Glutamatergic neuron (in vitro differentiated cells): ENCODE data around the gene HBEGF. TPM values are rescaled to one million over a fixed set of nuclear protein-coding genes. Genes with fewer than 3 reads are reported as not detected.

ENCODE experiments used
- DNase-seq: peaks from one replicate; pipeline ENCODE4 v3.0.0; 2022
- H3K27ac Mint-ChIP-seq: one replicate; pipeline ENCODE4 v1.8.0; 2020; ENCODE audit warnings: mild to moderate bottlenecking, mixed read lengths, inconsistent platforms; ENCODE audit not compliant: unreplicated experiment
- H3K27me3 Mint-ChIP-seq: one replicate; pipeline ENCODE4 v1.8.0; 2020; ENCODE audit warnings: mild to moderate bottlenecking, moderate library complexity, mixed read lengths, inconsistent platforms; ENCODE audit not compliant: unreplicated experiment
- H3K36me3 Mint-ChIP-seq: one replicate; pipeline ENCODE4 v1.8.0; 2020; ENCODE audit warnings: mild to moderate bottlenecking, mixed read lengths, inconsistent platforms; ENCODE audit not compliant: unreplicated experiment
- H3K4me1 Mint-ChIP-seq: one replicate; pipeline ENCODE4 v1.8.0; 2020; ENCODE audit warnings: mild to moderate bottlenecking, low read depth, mixed read lengths, inconsistent platforms; ENCODE audit not compliant: unreplicated experiment
- H3K4me3 Mint-ChIP-seq: one replicate; pipeline ENCODE4 v1.8.0; 2020; ENCODE audit warnings: mild to moderate bottlenecking, mixed read lengths, inconsistent platforms; ENCODE audit not compliant: unreplicated experiment
- H3K9me3 Mint-ChIP-seq: one replicate; pipeline ENCODE4 v1.8.0; 2020; ENCODE audit warnings: mild to moderate bottlenecking, moderate library complexity, mixed read lengths, inconsistent platforms; ENCODE audit not compliant: unreplicated experiment
- CTCF ChIP-seq: fragments of 200-600 bp; sonication (generic); IDR thresholded peaks from one replicate; pipeline ENCODE4 v1.5.0; 2021; ENCODE audit not compliant: partially characterized antibody, unreplicated experiment
- total RNA-seq: library from RNA; stranded (reverse); fragmentation: NEBNext Ultra II Directional; extraction: Animal tissue kit (Norgen Biotek cat#: 25700); gene quantifications from one replicate; pipeline ENCODE4 v1.2.1, GENCODE V29; 2021; ENCODE audit not compliant: unreplicated experiment

The HBEGF gene
- total RNA-seq, 1 donor from 2014 or later: 2.5 TPM

DNA sequence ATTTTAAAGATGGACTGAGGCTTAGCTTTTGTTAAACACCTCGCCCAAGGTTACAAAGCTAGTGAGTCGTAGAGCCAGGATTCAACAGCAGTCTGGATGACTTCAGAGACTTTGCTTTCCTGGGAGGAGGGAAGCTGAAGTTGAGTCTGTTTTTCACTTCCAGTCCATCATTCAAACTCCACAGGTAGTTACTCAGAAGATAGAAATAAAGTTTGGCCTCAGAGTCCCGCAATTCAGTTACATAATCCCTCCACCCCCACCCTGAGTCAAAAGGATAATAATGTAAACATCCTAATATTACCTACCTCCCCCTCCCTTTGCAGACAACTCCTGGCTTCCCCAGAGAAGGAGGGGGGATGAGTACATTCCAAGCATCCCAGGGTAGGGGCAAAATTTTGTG is 8.1 kb downstream of the HBEGF start:
- TF ChIP-seq CTCF: no peak
- H3K4me3 Mint-ChIP-seq: no peak overlapping the region
- H3K4me1 Mint-ChIP-seq: peaks cover 8% of the 10 kb centered on the region
- DNase-seq: no peak
- H3K27ac Mint-ChIP-seq: no peak overlapping the region
- H3K36me3 Mint-ChIP-seq: no peaks in the 10 kb centered on the region
- no peaks in the 10 kb centered on the region for H3K9me3 Mint-ChIP-seq
- H3K27me3 Mint-ChIP-seq: peaks cover 2% of the 10 kb centered on the region

DNA sequence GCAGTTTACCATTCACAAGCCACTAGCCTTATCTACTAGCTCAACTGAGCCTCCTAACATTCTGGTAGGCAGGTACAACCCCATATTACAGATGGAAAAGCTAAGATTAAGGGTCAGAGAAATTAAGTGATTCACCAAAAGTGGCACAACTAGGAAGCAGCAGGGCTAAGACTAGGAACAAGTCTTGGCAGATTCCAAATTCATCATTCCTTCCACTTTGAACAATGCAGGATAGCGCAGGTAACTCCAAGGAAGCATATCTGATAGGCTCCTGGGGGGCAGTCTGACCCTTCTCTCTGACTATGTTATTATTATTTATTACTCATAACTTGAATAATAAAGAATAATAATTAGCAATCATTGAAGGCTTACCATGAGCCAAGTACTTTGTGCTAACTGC is 8.5 kb downstream of the HBEGF start:
- Mint-ChIP-seq H3K36me3 (no peaks in the 10 kb centered on the region), H3K4me3 (no peak overlapping the region), H3K27me3 (peaks cover 2% of the 10 kb centered on the region), H3K9me3 (no peaks in the 10 kb centered on the region), H3K27ac (no peak overlapping the region), H3K4me1 (peaks cover 8% of the 10 kb centered on the region)
- DNase-seq: no peak
- TF ChIP-seq CTCF: no peak

GRCh38 chr5:140336388-140336787 is 10.0 kb downstream of the HBEGF start:
- no peak for DNase-seq
- H3K27ac Mint-ChIP-seq: no peak overlapping the region
- peaks cover 2% of the 10 kb centered on the region for H3K27me3 Mint-ChIP-seq
- no peak overlapping the region for H3K4me3 Mint-ChIP-seq
- H3K9me3 Mint-ChIP-seq: no peaks in the 10 kb centered on the region
- H3K4me1 Mint-ChIP-seq: no peaks in the 10 kb centered on the region
- H3K36me3 Mint-ChIP-seq: no peaks in the 10 kb centered on the region
- TF ChIP-seq CTCF: no peak

DNA sequence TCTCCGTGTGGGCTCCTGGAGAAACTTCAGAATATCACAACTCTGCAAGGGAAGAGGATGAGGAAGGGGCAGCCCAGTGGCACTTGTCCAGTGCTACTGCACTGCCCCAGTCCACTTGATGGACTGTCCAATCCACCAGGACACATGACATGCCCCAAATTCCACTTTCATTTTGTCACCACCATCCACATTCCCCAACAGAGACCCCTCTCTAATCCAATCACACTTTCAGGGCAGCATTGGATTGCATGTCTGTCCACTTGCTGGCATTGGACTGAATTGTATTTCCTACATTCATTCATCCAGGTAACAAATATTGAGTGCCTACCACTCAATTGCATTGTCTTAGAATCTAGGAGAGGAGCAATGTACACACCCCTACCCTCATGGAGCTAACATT is 14.8 kb downstream of the HBEGF start:
- no peaks in the 10 kb centered on the region for H3K9me3 Mint-ChIP-seq
- H3K4me3 Mint-ChIP-seq: no peak overlapping the region

More for the DNA sequence above, 14.8 kb downstream of the HBEGF start:
- H3K27me3 Mint-ChIP-seq: peaks cover 2% of the 10 kb centered on the region
- no peaks in the 10 kb centered on the region for H3K36me3 Mint-ChIP-seq
- no peak for DNase-seq
- TF ChIP-seq CTCF: no peak
- no peak overlapping the region for H3K27ac Mint-ChIP-seq
- H3K4me1 Mint-ChIP-seq: peaks cover 10% of the 10 kb centered on the region
